Neuron (in vitro differentiated cells): ENCODE results near the gene KCNAB2.

Source experiments
- H2AFZ ChIP-seq: one replicate; pipeline ENCODE4 v1.6.1; 2013; ENCODE audit warnings: low read depth, mild to moderate bottlenecking, inconsistent platforms, low read length, moderate library complexity
- H3K27me3 ChIP-seq: one replicate; pipeline ENCODE4 v1.6.1; 2013; ENCODE audit warnings: low read length; ENCODE audit not compliant: insufficient read depth
- H3K36me3 ChIP-seq: one replicate; pipeline ENCODE4 v1.6.1; 2013; ENCODE audit warnings: low read length; ENCODE audit not compliant: insufficient read depth
- H3K4me1 ChIP-seq: one replicate; pipeline ENCODE4 v1.6.1; 2013; ENCODE audit warnings: low read length; ENCODE audit not compliant: insufficient read depth
- H3K4me3 ChIP-seq: 2 replicates; pipeline ENCODE4 v1.5.1; 2013; ENCODE audit warnings: mild to moderate bottlenecking, low read length, moderate library complexity
- H3K9me3 ChIP-seq: one replicate; pipeline ENCODE4 v1.6.1; 2013; ENCODE audit warnings: low read length

The KCNAB2 gene

GRCh38 chr1:6111991-6112689 is 66.5 kb downstream of the KCNAB2 start:
- no peak overlapping the region for H3K4me3 ChIP-seq
- no peaks in the 10 kb centered on the region for H3K36me3 ChIP-seq
- peaks cover 5% of the 10 kb centered on the region for H3K9me3 ChIP-seq
- no peak overlapping the region for H2AFZ ChIP-seq
- H3K4me1 ChIP-seq = no peaks in the 10 kb centered on the region
- H3K27me3 ChIP-seq = peaks cover 5% of the 10 kb centered on the region

GRCh38 chr1:6112690-6113005 is 67.0 kb downstream of the KCNAB2 start:
- Histone ChIP-seq H2AFZ (no peak overlapping the region), H3K36me3 (no peaks in the 10 kb centered on the region), H3K4me3 (no peak overlapping the region), H3K9me3 (peaks cover 5% of the 10 kb centered on the region), H3K27me3 (peaks cover 5% of the 10 kb centered on the region), H3K4me1 (no peaks in the 10 kb centered on the region)

GRCh38 chr1:6113116-6113515 is 67.4 kb downstream of the KCNAB2 start:
- Histone ChIP-seq H3K36me3 (no peaks in the 10 kb centered on the region), H2AFZ (no peak overlapping the region), H3K4me1 (no peaks in the 10 kb centered on the region), H3K27me3 (peaks cover 5% of the 10 kb centered on the region), H3K9me3 (peaks cover 5% of the 10 kb centered on the region), H3K4me3 (no peak overlapping the region)

- Histone ChIP-seq H3K4me1 (no peaks in the 10 kb centered on the region), H3K4me3 (no peak overlapping the region), H3K36me3 (no peaks in the 10 kb centered on the region), H3K27me3 (peaks cover 5% of the 10 kb centered on the region), H3K9me3 (peaks cover 5% of the 10 kb centered on the region), H2AFZ (no peak overlapping the region)
These were observed 68.1 kb downstream of the KCNAB2 start for GRCh38 chr1:6113745-6114144.

GRCh38 chr1:6116137-6116536 is 70.4 kb downstream of the KCNAB2 start:
- no peak overlapping the region for H2AFZ ChIP-seq
- H3K27me3 ChIP-seq = no peaks in the 10 kb centered on the region
- H3K4me3 ChIP-seq = no peak overlapping the region
- no peaks in the 10 kb centered on the region for H3K36me3 ChIP-seq
- no peaks in the 10 kb centered on the region for H3K4me1 ChIP-seq
- H3K9me3 ChIP-seq = peaks cover 5% of the 10 kb centered on the region

- no peaks in the 10 kb centered on the region for H3K4me1 ChIP-seq
- H3K4me3 ChIP-seq = no peak overlapping the region
- H2AFZ ChIP-seq = no peak overlapping the region
These were observed 71.4 kb downstream of the KCNAB2 start for GRCh38 chr1:6117064-6117463.

GRCh38 chr1:6117624-6118023 is 71.9 kb downstream of the KCNAB2 start:
- Histone ChIP-seq H3K36me3 (no peaks in the 10 kb centered on the region), H3K27me3 (peaks cover 9% of the 10 kb centered on the region), H3K9me3 (peaks cover 5% of the 10 kb centered on the region), H2AFZ (no peak overlapping the region), H3K4me3 (no peak overlapping the region), H3K4me1 (no peaks in the 10 kb centered on the region)

More at GRCh38 chr1:6117064-6117463, 71.4 kb downstream of the KCNAB2 start:
- Histone ChIP-seq H3K36me3 (no peaks in the 10 kb centered on the region), H3K9me3 (peaks cover 5% of the 10 kb centered on the region), H3K27me3 (peaks cover 7% of the 10 kb centered on the region)

GRCh38 chr1:6118415-6118814 is 72.7 kb downstream of the KCNAB2 start:
- Histone ChIP-seq H3K9me3 (peaks cover 5% of the 10 kb centered on the region), H3K4me1 (no peaks in the 10 kb centered on the region), H2AFZ (no peak overlapping the region), H3K36me3 (no peaks in the 10 kb centered on the region), H3K4me3 (no peak overlapping the region), H3K27me3 (peaks cover 9% of the 10 kb centered on the region)

GRCh38 chr1:6121021-6121421 is 75.3 kb downstream of the KCNAB2 start:
- no peak overlapping the region for H2AFZ ChIP-seq
- H3K4me1 ChIP-seq = no peaks in the 10 kb centered on the region
- no peak overlapping the region for H3K4me3 ChIP-seq
- H3K27me3 ChIP-seq = peaks cover 23% of the 10 kb centered on the region
- no peaks in the 10 kb centered on the region for H3K36me3 ChIP-seq
- H3K9me3 ChIP-seq = no peaks in the 10 kb centered on the region

GRCh38 chr1:6121651-6122370 is 76.1 kb downstream of the KCNAB2 start:
- no peaks in the 10 kb centered on the region for H3K36me3 ChIP-seq
- no peak overlapping the region for H3K4me3 ChIP-seq
- H2AFZ ChIP-seq = no peak overlapping the region
- no peaks in the 10 kb centered on the region for H3K4me1 ChIP-seq
- peaks cover 23% of the 10 kb centered on the region for H3K27me3 ChIP-seq
- no peaks in the 10 kb centered on the region for H3K9me3 ChIP-seq

GRCh38 chr1:6123083-6123482 is 77.4 kb downstream of the KCNAB2 start:
- peaks cover 2% of the 10 kb centered on the region for H3K9me3 ChIP-seq
- H2AFZ ChIP-seq = no peak overlapping the region
- H3K4me3 ChIP-seq = no peak overlapping the region
- H3K27me3 ChIP-seq = peaks cover 26% of the 10 kb centered on the region
- H3K36me3 ChIP-seq = no peaks in the 10 kb centered on the region
- no peaks in the 10 kb centered on the region for H3K4me1 ChIP-seq

GRCh38 chr1:6123816-6124215 is 78.1 kb downstream of the KCNAB2 start:
- Histone ChIP-seq H3K4me1 (no peaks in the 10 kb centered on the region), H3K4me3 (no peak overlapping the region), H3K36me3 (no peaks in the 10 kb centered on the region), H2AFZ (no peak overlapping the region), H3K9me3 (peaks cover 2% of the 10 kb centered on the region), H3K27me3 (peaks cover 26% of the 10 kb centered on the region)

- peaks cover 2% of the 10 kb centered on the region for H3K9me3 ChIP-seq
- no peak overlapping the region for H3K4me3 ChIP-seq
These were observed 78.7 kb downstream of the KCNAB2 start for GRCh38 chr1:6124341-6124740.

More at GRCh38 chr1:6124341-6124740, 78.7 kb downstream of the KCNAB2 start:
- Histone ChIP-seq H3K27me3 (peaks cover 28% of the 10 kb centered on the region), H2AFZ (no peak overlapping the region), H3K4me1 (no peaks in the 10 kb centered on the region), H3K36me3 (no peaks in the 10 kb centered on the region)
